Endothelial cell of umbilical vein (primary cell): Measurements from ENCODE around the gene AKAP6. TPM values are rescaled to one million over a fixed set of nuclear protein-coding genes. Genes with fewer than 3 reads are reported as not detected.

Source experiments
- BruUV-seq: library from RNA; stranded (reverse); fragments of 400-500 nt; replicated peaks from 2 replicates; lab custom pipeline; 2021; lab: Mats Ljungman, UMichigan
- CTCF ChIA-PET: fragments of 300-600, 350-600 bp; sonication (Branson Sonifier 250); formaldehyde crosslinking; loops from one replicate; lab custom pipeline; 2021; ENCODE audit warnings: antibody characterized with exemption, inconsistent platforms; lab: Charles Lee
- POLR2A ChIA-PET: fragments of 300-600, 350-600 bp; sonication (Branson Sonifier 250); formaldehyde crosslinking; loops from one replicate; lab custom pipeline; 2021; ENCODE audit warnings: antibody characterized with exemption, inconsistent platforms; lab: Charles Lee
- DNase-seq: peaks from one replicate; pipeline ENCODE4 v3.0.0-alpha.2; 2011; ENCODE audit warnings: low read depth, low spot score
- FAIRE-seq: peaks from 2 replicates; lab custom pipeline; 2011; peaks lifted over from hg19 to GRCh38; lab: Jason Lieb, UNC
- H2AFZ ChIP-seq: 2 replicates; pipeline ENCODE4 v1.6.0; 2012; ENCODE audit warnings: low read depth, low read length, control low read depth, inconsistent platforms
- H3K27ac ChIP-seq: 2 replicates; pipeline ENCODE4 v1.5.1; 2011; ENCODE audit warnings: low read depth, mild to moderate bottlenecking, control low read depth, low read length, moderate library complexity; ENCODE audit not compliant: insufficient read depth
- H3K27me3 ChIP-seq, 2 experiments: 2 replicates each; pipeline versions ENCODE4 v1.6.0 to v1.6.1; 2011; ENCODE audit warnings: low read length in 2 of 2, mixed read lengths in 1 of 2; ENCODE audit not compliant: control insufficient read depth in 2 of 2, insufficient read depth in 2 of 2
- H3K36me3 ChIP-seq, 2 experiments: 2 replicates in 1 of 2; 3 replicates in 1 of 2; pipeline ENCODE4 v1.5.1; 2011; ENCODE audit warnings: low read length in 2 of 2, mild to moderate bottlenecking in 1 of 2, moderate library complexity in 1 of 2; ENCODE audit not compliant: control insufficient read depth in 2 of 2, insufficient read depth in 2 of 2; ENCODE audit errors: extremely low read depth in 1 of 2
- H3K4me1 ChIP-seq: 3 replicates; pipeline ENCODE4 v1.5.1; 2011; ENCODE audit warnings: mild to moderate bottlenecking, low read length; ENCODE audit not compliant: control insufficient read depth, insufficient read depth; ENCODE audit errors: extremely low read depth
- H3K4me2 ChIP-seq: 2 replicates; pipeline ENCODE4 v1.6.1; 2011; ENCODE audit warnings: low read length, control low read depth, mixed read lengths; ENCODE audit not compliant: insufficient read depth
- H3K4me3 ChIP-seq, 3 experiments: fragments of 200-600 bp in 1 of 3; sonication (generic), shearing (Covaris generic) in 1 of 3; replicated peaks in 1 of 3; 2 replicates each; pipeline ENCODE4 v1.5.1; 2011 to 2016; ENCODE audit warnings: control low read depth in 3 of 3, low read length in 3 of 3, mild to moderate bottlenecking in 2 of 3, inconsistent platforms in 1 of 3, low read depth in 1 of 3, moderate library complexity in 1 of 3; ENCODE audit not compliant: insufficient read depth in 1 of 3
- H3K79me2 ChIP-seq: 2 replicates; pipeline ENCODE4 v1.6.0; 2012; ENCODE audit warnings: low read length, inconsistent platforms; ENCODE audit not compliant: control insufficient read depth, insufficient read depth
- H3K9ac ChIP-seq: replicated peaks from 2 replicates; pipeline ENCODE3; 2011; ENCODE audit warnings: low read length, control low read depth; ENCODE audit not compliant: insufficient read depth; ENCODE audit errors: extremely low read depth
- H3K9me1 ChIP-seq: replicated peaks from 3 replicates; pipeline ENCODE4 v1.6.0; 2011; ENCODE audit warnings: mild to moderate bottlenecking, low read length; ENCODE audit not compliant: control insufficient read depth, insufficient read depth; ENCODE audit errors: extremely low read depth
- H3K9me3 ChIP-seq: replicated peaks from 2 replicates; pipeline ENCODE4 v1.5.1; 2012; ENCODE audit warnings: low read length, inconsistent platforms; ENCODE audit not compliant: control insufficient read depth, insufficient read depth
- H4K20me1 ChIP-seq: replicated peaks from 2 replicates; pipeline ENCODE3; 2011; ENCODE audit warnings: mild to moderate bottlenecking, low read length; ENCODE audit not compliant: control insufficient read depth, insufficient read depth; ENCODE audit errors: extremely low read depth
- EZH2 ChIP-seq: IDR thresholded peaks from 2 replicates; pipeline ENCODE4 v1.6.1; 2012; ENCODE audit warnings: borderline replicate concordance, low read depth, mild to moderate bottlenecking, moderate library complexity, low read length, inconsistent platforms; ENCODE audit not compliant: severe bottlenecking
- GATA2 ChIP-seq: IDR thresholded peaks from 2 replicates; pipeline ENCODE4 v1.7.0; 2011; ENCODE audit warnings: low read depth, mild to moderate bottlenecking, moderate library complexity, mixed read lengths, low read length; ENCODE audit not compliant: insufficient read length, insufficient read depth
- JUN ChIP-seq: IDR thresholded peaks from 2 replicates; pipeline ENCODE4 v1.6.1; 2011; ENCODE audit warnings: borderline replicate concordance, low read depth; ENCODE audit not compliant: insufficient read length, insufficient read depth
- MYC ChIP-seq: IDR thresholded peaks from one replicate; pipeline ENCODE4 v1.6.1; 2011; ENCODE audit warnings: mild to moderate bottlenecking, low read depth, low read length
- POLR2A ChIP-seq: IDR thresholded peaks from 2 replicates; pipeline ENCODE4 v1.6.1; 2012; ENCODE audit warnings: low read depth, mild to moderate bottlenecking, control low read depth, low read length
- POLR2AphosphoS5 ChIP-seq: IDR thresholded peaks from 2 replicates; pipeline ENCODE4 v1.6.1; 2012; ENCODE audit warnings: low read depth, mild to moderate bottlenecking, control low read depth, low read length, moderate library complexity; ENCODE audit not compliant: insufficient read depth
- dilution Hi-C: fragments of 300-500 bp; cut with MboI; formaldehyde crosslinking; loops from one replicate; pipeline ENCODE4 v1.15.0; 2019; ENCODE audit warnings: low sequenced_read_pairs; ENCODE audit not compliant: extremely low pct_ligation_motif_present
- intact Hi-C: fragments of 100-400 bp; cut with micrococcal nuclease; formaldehyde crosslinking; loops from one replicate; pipeline ENCODE4 v1.10.0; 2022
- polyA plus RNA-seq, 4 experiments: library from polyadenylated mRNA; depleted of rRNA in 3 of 4; stranded (reverse) in 3 of 4; unstranded in 1 of 4; fragments of >200 nt; gene quantifications; 2 replicates each; pipeline versions ENCODE4 v1.2.1 to v1.2.3, GENCODE V29; 2011 to 2012; ENCODE audit warnings: missing spikeins in 1 of 4
- total RNA-seq: library from RNA; stranded (reverse); gene quantifications from 2 replicates; pipeline ENCODE4 v1.2.3, GENCODE V29; 2021
- TF ChIP-seq, protein P1 (sequence below): IDR thresholded peaks from 2 replicates; pipeline ENCODE4 v1.6.1; 2011; ENCODE audit not compliant: insufficient read depth, insufficient read length
- TF ChIP-seq, protein P2 (sequence below), 2 donors: IDR thresholded peaks; 1 replicate in 1 of 2; 2 replicates in 1 of 2; pipeline ENCODE4 v1.5.1; 2011; ENCODE audit warnings: low read length in 2 of 2, mild to moderate bottlenecking in 2 of 2, moderate library complexity in 2 of 2, control low read depth in 1 of 2, inconsistent platforms in 1 of 2, low read depth in 1 of 2; ENCODE audit not compliant: insufficient read depth in 1 of 2; ENCODE audit errors: extremely low read depth in 1 of 2

AKAP6 gene
- total and polyA plus RNA-seq, 2 donors (not counting 3 experiments of a cell fraction or from before 2014, with no cell fraction given): 0.03 to 0.49 TPM

- DNase-seq: no peak
- H3K36me3 ChIP-seq: no peaks in the 10 kb centered on the region
- no peaks in the 10 kb centered on the region for H3K27me3 ChIP-seq
- H4K20me1 ChIP-seq: no peaks in the 10 kb centered on the region
- intact Hi-C loops: loop anchor here (5.0 kb wide), 1 partner anchor 269 kb away; the partner anchor contains the start of genes RNU6-7 and RNU6-8
- H3K27ac ChIP-seq: no peak overlapping the region
- H3K9ac ChIP-seq: no peak overlapping the region
- no peak overlapping the region for H3K4me3 ChIP-seq
- H3K9me3 ChIP-seq: no peaks in the 10 kb centered on the region
- no peak overlapping the region for H2AFZ ChIP-seq
- H3K9me1 ChIP-seq: no peaks in the 10 kb centered on the region
- ChIA-PET CTCF (interaction anchor here (1.1 to 5.9 kb wide), 7 partner anchors 40 to 962 kb away, joined by 3 to 152 read pairs (median 35); no protein-coding TSS in a partner anchor), POLR2A (no interaction called here)
- no peak for FAIRE-seq
- BruUV-seq: no TSS peak
- no peak overlapping the region for H3K4me2 ChIP-seq
- TF ChIP-seq POLR2A: no peak
- TF ChIP-seq, protein P1, sequence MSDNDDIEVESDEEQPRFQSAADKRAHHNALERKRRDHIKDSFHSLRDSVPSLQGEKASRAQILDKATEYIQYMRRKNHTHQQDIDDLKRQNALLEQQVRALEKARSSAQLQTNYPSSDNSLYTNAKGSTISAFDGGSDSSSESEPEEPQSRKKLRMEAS: no peak
- TF ChIP-seq JUN: no peak
- no peak for TF ChIP-seq GATA2
- no peak for TF ChIP-seq POLR2AphosphoS5
- TF ChIP-seq, protein P2, sequence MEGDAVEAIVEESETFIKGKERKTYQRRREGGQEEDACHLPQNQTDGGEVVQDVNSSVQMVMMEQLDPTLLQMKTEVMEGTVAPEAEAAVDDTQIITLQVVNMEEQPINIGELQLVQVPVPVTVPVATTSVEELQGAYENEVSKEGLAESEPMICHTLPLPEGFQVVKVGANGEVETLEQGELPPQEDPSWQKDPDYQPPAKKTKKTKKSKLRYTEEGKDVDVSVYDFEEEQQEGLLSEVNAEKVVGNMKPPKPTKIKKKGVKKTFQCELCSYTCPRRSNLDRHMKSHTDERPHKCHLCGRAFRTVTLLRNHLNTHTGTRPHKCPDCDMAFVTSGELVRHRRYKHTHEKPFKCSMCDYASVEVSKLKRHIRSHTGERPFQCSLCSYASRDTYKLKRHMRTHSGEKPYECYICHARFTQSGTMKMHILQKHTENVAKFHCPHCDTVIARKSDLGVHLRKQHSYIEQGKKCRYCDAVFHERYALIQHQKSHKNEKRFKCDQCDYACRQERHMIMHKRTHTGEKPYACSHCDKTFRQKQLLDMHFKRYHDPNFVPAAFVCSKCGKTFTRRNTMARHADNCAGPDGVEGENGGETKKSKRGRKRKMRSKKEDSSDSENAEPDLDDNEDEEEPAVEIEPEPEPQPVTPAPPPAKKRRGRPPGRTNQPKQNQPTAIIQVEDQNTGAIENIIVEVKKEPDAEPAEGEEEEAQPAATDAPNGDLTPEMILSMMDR (IDR thresholded peaks at IDR 0.05; ENCODE audit: extremely low read depth in 1 of 2, insufficient read depth in 1 of 2, low read depth in 1 of 2, low read length in 2 of 2): no peak
- TF ChIP-seq MYC: no peak
- TF ChIP-seq EZH2: no peak
- dilution Hi-C loops: no loop called here
- H3K79me2 ChIP-seq: no peaks in the 10 kb centered on the region
- peaks cover 3% of the 10 kb centered on the region for H3K4me1 ChIP-seq
Measured at GRCh38 chr14:32471181-32471580, 142.1 kb downstream of the AKAP6 start.
